ENCODE results near the gene NXPH1.

GRCh38 chr7:8481096-8481495 lies 47.7 kb downstream of the NXPH1 start:
- TF ChIP-seq POLR2AphosphoS5 (IDR thresholded peaks at IDR 0.05), result no peak
- TF ChIP-seq, protein P1, sequence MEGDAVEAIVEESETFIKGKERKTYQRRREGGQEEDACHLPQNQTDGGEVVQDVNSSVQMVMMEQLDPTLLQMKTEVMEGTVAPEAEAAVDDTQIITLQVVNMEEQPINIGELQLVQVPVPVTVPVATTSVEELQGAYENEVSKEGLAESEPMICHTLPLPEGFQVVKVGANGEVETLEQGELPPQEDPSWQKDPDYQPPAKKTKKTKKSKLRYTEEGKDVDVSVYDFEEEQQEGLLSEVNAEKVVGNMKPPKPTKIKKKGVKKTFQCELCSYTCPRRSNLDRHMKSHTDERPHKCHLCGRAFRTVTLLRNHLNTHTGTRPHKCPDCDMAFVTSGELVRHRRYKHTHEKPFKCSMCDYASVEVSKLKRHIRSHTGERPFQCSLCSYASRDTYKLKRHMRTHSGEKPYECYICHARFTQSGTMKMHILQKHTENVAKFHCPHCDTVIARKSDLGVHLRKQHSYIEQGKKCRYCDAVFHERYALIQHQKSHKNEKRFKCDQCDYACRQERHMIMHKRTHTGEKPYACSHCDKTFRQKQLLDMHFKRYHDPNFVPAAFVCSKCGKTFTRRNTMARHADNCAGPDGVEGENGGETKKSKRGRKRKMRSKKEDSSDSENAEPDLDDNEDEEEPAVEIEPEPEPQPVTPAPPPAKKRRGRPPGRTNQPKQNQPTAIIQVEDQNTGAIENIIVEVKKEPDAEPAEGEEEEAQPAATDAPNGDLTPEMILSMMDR (IDR thresholded peaks at IDR 0.05; ENCODE audit: poor library complexity, severe bottlenecking), result no peak
- TF ChIP-seq, protein P2, sequence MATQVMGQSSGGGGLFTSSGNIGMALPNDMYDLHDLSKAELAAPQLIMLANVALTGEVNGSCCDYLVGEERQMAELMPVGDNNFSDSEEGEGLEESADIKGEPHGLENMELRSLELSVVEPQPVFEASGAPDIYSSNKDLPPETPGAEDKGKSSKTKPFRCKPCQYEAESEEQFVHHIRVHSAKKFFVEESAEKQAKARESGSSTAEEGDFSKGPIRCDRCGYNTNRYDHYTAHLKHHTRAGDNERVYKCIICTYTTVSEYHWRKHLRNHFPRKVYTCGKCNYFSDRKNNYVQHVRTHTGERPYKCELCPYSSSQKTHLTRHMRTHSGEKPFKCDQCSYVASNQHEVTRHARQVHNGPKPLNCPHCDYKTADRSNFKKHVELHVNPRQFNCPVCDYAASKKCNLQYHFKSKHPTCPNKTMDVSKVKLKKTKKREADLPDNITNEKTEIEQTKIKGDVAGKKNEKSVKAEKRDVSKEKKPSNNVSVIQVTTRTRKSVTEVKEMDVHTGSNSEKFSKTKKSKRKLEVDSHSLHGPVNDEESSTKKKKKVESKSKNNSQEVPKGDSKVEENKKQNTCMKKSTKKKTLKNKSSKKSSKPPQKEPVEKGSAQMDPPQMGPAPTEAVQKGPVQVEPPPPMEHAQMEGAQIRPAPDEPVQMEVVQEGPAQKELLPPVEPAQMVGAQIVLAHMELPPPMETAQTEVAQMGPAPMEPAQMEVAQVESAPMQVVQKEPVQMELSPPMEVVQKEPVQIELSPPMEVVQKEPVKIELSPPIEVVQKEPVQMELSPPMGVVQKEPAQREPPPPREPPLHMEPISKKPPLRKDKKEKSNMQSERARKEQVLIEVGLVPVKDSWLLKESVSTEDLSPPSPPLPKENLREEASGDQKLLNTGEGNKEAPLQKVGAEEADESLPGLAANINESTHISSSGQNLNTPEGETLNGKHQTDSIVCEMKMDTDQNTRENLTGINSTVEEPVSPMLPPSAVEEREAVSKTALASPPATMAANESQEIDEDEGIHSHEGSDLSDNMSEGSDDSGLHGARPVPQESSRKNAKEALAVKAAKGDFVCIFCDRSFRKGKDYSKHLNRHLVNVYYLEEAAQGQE (IDR thresholded peaks at IDR 0.05; ENCODE audit: borderline replicate concordance), result no peak
- TF ChIP-seq EP300 (conservative IDR thresholded peaks at IDR 0.05; ENCODE audit: poor library complexity, severe bottlenecking), result no peak
- TF ChIP-seq EZH2 (IDR thresholded peaks at IDR 0.05; ENCODE audit: borderline replicate concordance, insufficient read depth, low read length, poor library complexity, severe bottlenecking), result no peak
- TF ChIP-seq RAD21 (conservative IDR thresholded peaks at IDR 0.05), result no peak
- TF ChIP-seq TAF1 (IDR thresholded peaks at IDR 0.05; ENCODE audit: low read depth), result no peak
- no peak for TF ChIP-seq MXI1 (conservative IDR thresholded peaks at IDR 0.05; ENCODE audit: poor library complexity, severe bottlenecking)
- TF ChIP-seq SMC3 (conservative IDR thresholded peaks at IDR 0.05; ENCODE audit: poor library complexity), result no peak

All from neural cell (in vitro differentiated cells).